HL-60/S4 treated with phorbol 12-myristate 13-acetate at 8.2 ng/mL for 4 days and 3 days (cell line): ENCODE data around the gene GTF2A1L.
"Not testable (repeated sequence)": the region's sequence is repeated elsewhere in the genome, so short reads cannot be mapped to it uniquely, and the experiment has no call there.

ENCODE experiments used
- in situ Hi-C: fragments of 300-500 bp; cut with MboI; formaldehyde crosslinking; loops from 2 replicates; pipeline ENCODE4 v1.15.0; 2022; ENCODE audit warnings: low sequenced_read_pairs

Gene GTF2A1L

DNA sequence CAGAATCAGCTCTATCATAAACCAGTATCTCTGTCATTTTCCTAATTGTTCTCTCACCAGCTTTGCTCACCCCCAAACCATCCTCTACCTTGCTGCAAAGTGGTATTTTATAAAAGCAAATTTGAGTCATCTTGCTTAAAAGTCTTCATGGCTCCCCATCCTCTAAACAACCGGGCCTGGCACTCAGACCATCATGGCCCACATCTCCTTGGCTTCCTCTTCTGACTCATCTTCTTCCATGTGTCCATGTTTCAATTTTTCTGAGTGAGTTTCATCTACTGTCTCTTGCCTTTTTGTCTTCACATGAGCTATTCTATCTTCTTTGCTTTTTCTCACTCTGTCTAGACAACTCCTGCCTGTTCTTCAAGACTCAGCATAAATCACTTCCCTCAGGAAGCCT lies 79.2 kb downstream of the GTF2A1L start:
- in situ Hi-C loops, result no loop called here

DNA sequence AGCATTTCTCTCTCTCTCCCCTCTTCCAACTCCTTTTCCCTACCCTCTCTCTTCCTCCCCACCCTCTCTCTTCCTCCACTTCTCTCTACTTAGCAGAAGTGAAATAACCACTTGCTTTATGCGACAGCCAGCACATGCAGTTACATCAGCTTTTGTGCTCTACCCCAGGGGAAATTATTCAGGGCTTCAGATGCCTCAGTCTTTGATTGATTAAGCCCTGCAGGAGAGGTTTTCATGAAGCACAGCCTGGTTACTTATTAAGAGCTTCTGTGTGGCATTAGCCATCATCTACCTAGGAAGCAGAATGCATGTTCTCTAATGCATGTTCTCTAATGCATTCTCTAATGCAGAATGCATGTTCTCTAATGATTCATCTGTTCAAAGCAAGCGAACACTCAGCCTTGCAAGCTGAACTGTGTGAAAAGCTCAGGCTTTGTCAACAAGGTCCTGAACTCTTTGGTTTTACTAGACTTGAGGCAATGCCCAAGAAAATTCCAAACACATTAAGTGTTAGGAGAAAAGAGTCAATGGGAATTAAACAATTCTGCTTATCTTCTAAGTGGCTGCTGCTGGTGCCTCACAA lies 81.8 kb downstream of the GTF2A1L start:
- in situ Hi-C loops, result no loop called here

- in situ Hi-C loops, result not testable (repeated sequence)
Measured at GRCh38 chr2:48703621-48704020, 86.0 kb downstream of the GTF2A1L start.

DNA sequence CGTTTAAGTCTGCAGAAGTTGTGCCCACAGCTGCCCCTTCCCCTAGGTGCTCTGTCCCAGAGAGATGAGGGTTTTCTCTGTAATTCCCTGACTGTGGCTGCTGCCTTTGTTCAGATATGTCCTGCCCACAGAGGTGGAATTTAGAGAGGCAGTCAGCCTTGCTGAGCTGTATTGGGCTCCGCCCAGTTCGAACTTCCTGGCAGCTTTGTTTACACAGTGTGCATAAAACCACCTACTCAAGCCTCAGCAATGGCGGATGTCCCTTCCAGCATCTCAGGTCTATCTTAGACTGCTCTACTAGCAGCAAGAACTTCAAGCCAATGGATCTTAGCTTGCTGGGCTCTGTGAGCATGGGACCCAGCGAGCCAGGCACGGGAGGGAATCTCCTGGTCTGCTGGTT lies 89.8 kb downstream of the GTF2A1L start:
- in situ Hi-C loops, result no loop called here

DNA sequence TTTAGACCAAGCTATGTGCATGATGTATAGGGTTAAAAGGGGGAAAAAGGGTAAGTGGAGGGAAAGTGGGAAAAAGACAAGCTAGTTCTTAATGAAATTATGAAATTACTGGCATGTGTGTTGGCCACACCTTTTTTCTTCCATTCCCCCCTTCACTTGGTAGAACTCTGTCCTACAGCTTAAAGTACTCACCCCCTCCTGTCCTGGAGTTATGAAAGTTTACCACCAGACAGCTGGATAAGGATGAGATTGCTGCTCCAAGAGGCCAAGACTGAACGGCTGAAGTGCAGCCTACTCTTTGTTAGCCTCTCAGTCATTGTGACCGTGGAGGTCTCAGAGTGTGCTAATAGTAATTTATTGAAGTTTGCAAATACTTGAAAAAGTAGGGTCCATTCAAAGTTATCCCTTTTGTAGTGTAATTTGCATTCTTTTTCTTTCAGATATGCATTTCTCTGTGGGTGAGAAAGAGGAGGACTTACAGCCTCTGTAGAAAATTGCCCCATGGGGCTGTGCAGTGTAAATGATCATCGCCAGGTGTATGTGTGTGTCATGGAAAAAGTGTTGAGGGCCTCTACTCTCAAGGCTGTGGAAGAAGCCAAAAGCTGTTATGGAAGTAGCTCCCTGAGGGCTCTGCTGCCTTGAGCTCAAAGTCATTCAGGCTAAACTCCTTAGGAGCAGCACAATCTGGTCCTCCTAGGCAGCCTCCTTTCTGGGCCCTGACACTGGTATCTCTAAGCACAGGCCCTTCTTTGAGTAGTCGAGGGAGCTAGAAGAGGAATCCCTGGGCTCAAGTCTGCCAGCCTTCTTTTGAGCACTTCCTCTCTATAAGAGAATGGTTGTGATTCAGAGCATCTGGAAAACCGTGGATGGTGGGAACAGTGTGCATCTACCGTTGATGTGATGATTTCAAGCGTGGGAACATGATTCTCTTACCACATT lies 91.7 kb downstream of the GTF2A1L start:
- in situ Hi-C loops, result no loop called here

DNA sequence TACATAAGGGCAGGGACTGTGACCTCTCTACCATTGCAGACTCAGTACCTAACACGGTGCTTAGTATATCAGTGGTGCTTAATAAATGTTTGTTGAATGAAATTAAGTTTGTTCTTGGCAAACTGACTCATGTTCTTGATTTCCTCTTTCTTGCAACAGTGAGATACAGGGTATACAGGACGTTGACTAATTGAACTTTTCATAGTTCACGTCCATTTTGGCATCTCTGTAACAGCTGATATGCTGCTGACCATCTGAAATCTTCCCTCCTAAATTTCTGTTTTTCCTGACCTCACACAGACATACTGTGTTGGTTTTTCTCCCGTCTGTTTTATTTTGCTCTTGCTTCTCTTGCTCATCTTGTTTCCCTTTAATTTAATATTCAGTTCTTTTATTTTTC lies 93.7 kb downstream of the GTF2A1L start:
- in situ Hi-C loops, result no loop called here

DNA sequence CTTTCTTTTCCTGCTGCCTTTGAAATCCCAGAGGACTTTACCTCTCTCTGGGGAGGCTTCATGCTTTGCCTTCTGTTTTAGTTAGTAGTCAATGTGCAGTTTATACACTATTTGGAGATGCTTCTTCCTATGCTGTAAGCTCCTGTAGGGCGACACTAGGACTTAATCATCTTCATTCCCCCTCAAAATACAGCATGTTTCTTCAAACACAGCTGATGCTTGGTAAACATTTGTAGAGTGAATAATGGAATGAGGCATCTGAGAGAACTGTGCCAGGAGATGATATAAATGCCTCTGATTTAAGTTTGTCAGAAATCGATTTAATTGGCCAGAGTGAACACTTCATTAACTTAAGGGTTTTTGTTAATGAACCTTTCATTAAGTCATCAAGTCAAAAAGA lies 94.5 kb downstream of the GTF2A1L start:
- in situ Hi-C loops, result no loop called here

DNA sequence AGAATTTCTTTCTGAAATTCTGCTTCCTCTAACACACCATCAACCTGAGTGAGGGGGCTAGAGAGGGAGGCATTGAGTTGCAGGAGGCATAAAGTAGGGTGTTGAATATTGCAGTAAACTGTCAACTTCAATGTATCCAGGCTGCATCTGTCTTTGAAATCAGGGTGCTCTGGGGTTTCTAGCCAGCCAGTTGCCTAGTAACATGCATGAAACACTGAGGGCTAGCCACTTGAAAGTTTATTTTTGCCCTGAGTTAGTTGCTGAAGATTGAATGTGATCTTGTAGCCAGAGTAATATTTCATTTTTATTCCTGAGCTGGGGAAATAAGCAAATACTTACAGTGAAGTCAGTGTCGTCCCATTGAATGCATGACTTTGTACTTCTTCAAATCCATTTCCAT lies 96.0 kb downstream of the GTF2A1L start:
- in situ Hi-C loops, result no loop called here

GRCh38 chr2:48714245-48714644 lies 96.6 kb downstream of the GTF2A1L start:
- in situ Hi-C loops, result no loop called here

- in situ Hi-C loops, result no loop called here
Measured at GRCh38 chr2:48715042-48715899, 97.6 kb downstream of the GTF2A1L start.

- in situ Hi-C loops, result no loop called here
Measured at GRCh38 chr2:48715956-48716355, 98.3 kb downstream of the GTF2A1L start.

DNA sequence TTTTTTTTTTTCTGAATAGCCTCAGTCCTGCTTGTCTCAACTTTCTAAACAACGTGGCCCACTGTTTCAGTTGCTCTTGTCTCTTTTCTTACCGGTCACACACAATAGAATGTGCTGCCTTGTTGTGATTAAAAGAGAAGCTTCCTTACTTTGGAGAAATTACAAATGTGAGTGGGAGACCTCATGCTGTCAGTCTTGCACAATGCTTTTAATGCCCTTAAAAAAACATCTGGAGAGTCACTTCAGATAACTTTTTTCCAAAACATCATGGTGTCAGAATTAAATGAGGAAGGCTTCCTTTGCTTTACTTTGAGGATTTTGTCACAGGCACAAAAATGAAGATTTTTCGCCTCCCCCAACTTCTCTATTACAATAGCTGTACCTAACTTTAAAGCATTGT lies 100.2 kb downstream of the GTF2A1L start:
- in situ Hi-C loops, result no loop called here

- in situ Hi-C loops, result no loop called here
Measured at GRCh38 chr2:48719480-48720177, 102.0 kb downstream of the GTF2A1L start.

DNA sequence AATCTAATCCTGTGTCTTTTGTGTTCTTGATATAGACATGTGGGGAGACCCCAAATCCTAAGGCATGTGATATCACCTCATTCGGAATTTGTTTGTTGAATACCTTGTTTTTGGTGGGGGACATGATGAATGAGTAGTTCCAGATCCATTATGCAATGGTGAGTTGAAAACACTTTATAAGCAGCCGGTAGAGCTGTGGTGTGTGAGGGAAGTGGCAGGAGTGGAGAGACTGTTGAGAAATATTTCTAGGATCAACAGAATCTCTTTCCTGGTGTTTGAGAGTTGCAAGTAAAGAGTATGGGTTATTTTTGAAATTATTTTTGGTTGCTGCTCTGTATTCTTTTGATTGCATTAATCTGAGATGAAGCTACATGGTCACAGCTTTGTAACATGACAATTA lies 103.5 kb downstream of the GTF2A1L start:
- in situ Hi-C loops, result no loop called here

DNA sequence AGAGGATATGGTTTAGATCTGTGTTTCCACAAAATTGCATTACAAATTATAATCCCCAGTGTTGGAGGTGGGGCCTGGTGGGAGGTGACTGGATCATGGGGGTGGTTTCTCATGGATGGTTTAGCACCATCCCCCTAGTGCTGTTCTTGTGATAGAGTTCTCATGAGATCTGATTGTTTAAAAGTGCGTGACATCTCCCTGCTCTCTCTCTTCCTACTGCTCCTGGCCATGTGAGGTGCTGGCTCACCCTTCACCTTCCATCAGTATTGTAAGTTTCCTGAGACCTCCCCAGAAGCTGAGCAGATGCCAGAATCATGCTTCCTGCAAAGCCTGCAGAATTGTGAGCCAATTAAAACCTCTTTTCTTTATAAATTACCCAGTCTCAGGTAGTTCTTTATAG lies 104.7 kb downstream of the GTF2A1L start:
- in situ Hi-C loops, result no loop called here

DNA sequence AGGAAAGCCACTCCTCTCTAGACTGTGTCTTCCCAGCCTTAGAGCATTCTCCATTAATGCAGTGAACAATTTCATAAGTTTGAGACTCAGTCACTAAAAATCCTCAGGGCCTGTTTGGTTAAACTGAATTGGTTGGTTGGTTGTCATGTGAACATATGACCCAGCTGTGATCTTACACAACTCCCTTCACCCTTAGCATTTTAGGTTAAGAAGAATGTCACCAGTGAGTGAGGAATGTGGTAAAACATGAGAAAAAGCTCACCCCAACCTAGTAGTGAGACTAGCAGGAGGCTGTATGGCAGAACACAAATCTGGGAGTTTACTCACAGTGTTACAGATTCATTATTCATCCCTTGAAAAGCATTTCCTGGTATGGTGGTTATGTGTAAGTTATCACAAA lies 105.5 kb downstream of the GTF2A1L start:
- in situ Hi-C loops, result no loop called here

DNA sequence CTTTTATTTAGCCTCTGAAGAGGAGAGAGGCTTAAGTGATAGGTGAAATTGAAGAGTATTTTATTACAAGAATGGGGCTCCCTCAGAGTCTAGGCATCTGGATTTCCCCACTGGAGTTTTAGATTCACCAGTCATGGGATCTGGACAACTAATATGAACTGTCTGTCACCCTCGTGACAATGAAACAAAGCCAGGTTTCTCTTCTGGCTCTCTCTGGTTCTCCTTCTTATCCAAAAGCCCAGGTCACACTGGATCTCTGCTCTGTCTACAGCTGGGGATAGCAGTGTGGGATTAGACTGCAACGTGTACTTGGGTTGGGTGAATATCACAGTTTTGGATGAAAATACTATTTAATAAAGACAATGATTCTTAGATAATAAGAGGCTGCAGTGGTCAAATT lies 106.6 kb downstream of the GTF2A1L start:
- in situ Hi-C loops, result no loop called here

GRCh38 chr2:48725696-48726494 lies 108.2 kb downstream of the GTF2A1L start:
- in situ Hi-C loops, result no loop called here

DNA sequence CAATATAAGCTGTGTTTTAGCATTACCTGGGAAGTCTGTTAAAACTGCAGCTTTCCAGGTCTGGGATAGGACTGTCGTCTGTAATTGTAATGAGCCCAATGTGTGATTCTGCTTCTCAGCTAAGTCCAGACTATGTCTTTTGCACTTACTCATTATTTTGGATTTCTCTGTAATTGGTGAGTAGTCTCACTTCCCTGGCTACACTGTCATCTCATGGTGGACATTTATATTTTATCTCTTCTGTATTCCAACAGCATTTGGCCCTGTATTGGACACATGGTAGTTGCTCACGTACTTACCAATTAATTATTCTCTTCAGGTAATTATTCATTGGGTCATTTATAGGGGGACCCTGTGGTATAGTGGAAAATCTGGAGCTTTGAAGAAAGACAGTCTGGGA lies 109.9 kb downstream of the GTF2A1L start:
- in situ Hi-C loops, result no loop called here

DNA sequence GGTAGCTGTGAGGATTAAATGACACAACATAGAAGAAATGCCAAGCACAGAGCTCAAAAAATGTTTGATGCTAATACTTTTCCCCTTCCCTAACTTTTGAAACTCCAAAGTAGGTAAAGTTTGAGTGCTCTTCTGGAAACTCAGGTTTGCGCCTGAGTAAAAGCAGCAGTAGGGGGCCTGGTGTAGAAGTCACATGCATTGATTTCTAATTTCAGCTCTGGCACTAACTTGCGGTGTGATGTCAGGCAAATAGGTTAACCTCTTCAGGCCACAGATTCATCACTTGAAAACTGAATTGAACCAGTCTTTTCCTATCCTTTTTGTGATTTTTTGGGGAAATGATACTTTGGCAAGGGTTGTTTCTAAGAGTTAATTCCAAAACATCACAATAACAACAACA lies 110.6 kb downstream of the GTF2A1L start:
- in situ Hi-C loops, result no loop called here
